Ascending aorta (tissue), 2 donors: Measurements from ENCODE around the gene TRMT10A. TPM values are rescaled to one million over a fixed set of nuclear protein-coding genes. Genes with fewer than 3 reads are reported as not detected.

ENCODE experiments used
- DNase-seq, 2 donors: peaks; one replicate each; pipeline ENCODE4 v3.0.0-alpha.2; 2019; ENCODE audit warnings: low spot score in 2 of 2
- H3K27ac ChIP-seq, 2 donors: fragments of 200-600 bp; sonication (generic); one replicate each; pipeline ENCODE4 v1.5.1; 2016 to 2017; ENCODE audit warnings: mild to moderate bottlenecking in 1 of 2
- H3K27me3 ChIP-seq: fragments of 200-600 bp; sonication (generic); one replicate; pipeline ENCODE4 v1.5.1; 2017
- H3K36me3 ChIP-seq, 2 donors: fragments of 200-600 bp; sonication (generic); one replicate each; pipeline ENCODE4 v1.5.1; 2016
- H3K4me1 ChIP-seq, 2 donors: fragments of 200-600 bp; sonication (generic); one replicate each; pipeline ENCODE4 v1.5.1; 2016 to 2017; ENCODE audit warnings: mild to moderate bottlenecking in 1 of 2
- H3K4me3 ChIP-seq, 2 donors: fragments of 200-600 bp; sonication (generic); one replicate each; pipeline ENCODE4 v1.5.1; 2016 to 2017; ENCODE audit warnings: mild to moderate bottlenecking in 1 of 2
- H3K9me3 ChIP-seq, 2 donors: fragments of 200-600 bp; sonication (generic); one replicate each; pipeline ENCODE4 v1.5.1; 2016
- CTCF ChIP-seq, 3 experiments: fragments of 200-600 bp in 2 of 3; fragments of 450-650 bp in 1 of 3; sonication (generic) in 2 of 3; IDR thresholded peaks; one replicate each; pipeline ENCODE4 v1.5.1; 2016 to 2019; ENCODE audit warnings: antibody characterized with exemption in 3 of 3, mild to moderate bottlenecking in 1 of 3, moderate library complexity in 1 of 3
- intact Hi-C: fragments of 100-400 bp; cut with DNase I; formaldehyde crosslinking; loops from one replicate; pipeline ENCODE4 v1.15.1; 2023
- total RNA-seq: library from RNA; depleted of rRNA; stranded (reverse); fragments of >200 nt; gene quantifications from one replicate; pipeline ENCODE4 v1.1.0, GENCODE V29; 2016

The TRMT10A gene
- total RNA-seq, 1 donor from 2014 or later = not detected

- H3K4me3 ChIP-seq = no peak overlapping the region
- no peaks in the 10 kb centered on the region for H3K27me3 ChIP-seq
- H3K4me1 ChIP-seq = peaks cover 0 to 6% of the 10 kb centered on the region in 2 donors
- intact Hi-C loops = no loop called here
- no peak for DNase-seq
- H3K36me3 ChIP-seq = no peaks in the 10 kb centered on the region
- no peaks in the 10 kb centered on the region for H3K9me3 ChIP-seq
- peak overlapping the region; percentile 22 to 68 for H3K27ac ChIP-seq
- TF ChIP-seq CTCF (IDR thresholded peaks at IDR 0.05) = no peak
Observed at GRCh38 chr4:99587309-99587708, 23.5 kb upstream of the TRMT10A start.

GRCh38 chr4:99586797-99587196 lies 23.0 kb upstream of the TRMT10A start:
- peak overlapping the region; percentile 22 to 68 for H3K27ac ChIP-seq
- peaks cover 0 to 6% of the 10 kb centered on the region in 2 donors for H3K4me1 ChIP-seq
- no peaks in the 10 kb centered on the region for H3K9me3 ChIP-seq
- intact Hi-C loops = no loop called here
- TF ChIP-seq CTCF (IDR thresholded peaks at IDR 0.05) = no peak
- H3K27me3 ChIP-seq = no peaks in the 10 kb centered on the region
- DNase-seq = no peak
- H3K4me3 ChIP-seq = no peak overlapping the region
- no peaks in the 10 kb centered on the region for H3K36me3 ChIP-seq

GRCh38 chr4:99586322-99586721 lies 22.5 kb upstream of the TRMT10A start:
- no peak overlapping the region for H3K4me3 ChIP-seq
- intact Hi-C loops = no loop called here
- no peaks in the 10 kb centered on the region for H3K27me3 ChIP-seq
- no peaks in the 10 kb centered on the region for H3K9me3 ChIP-seq
- H3K4me1 ChIP-seq = peaks cover 0 to 6% of the 10 kb centered on the region in 2 donors
- H3K36me3 ChIP-seq = no peaks in the 10 kb centered on the region
- TF ChIP-seq CTCF (IDR thresholded peaks at IDR 0.05) = no peak
- no peak for DNase-seq
- H3K27ac ChIP-seq = peak overlapping the region in 1 of 2 donors; percentile 68

- no peak overlapping the region for H3K27ac ChIP-seq
- H3K4me1 ChIP-seq = peaks cover 0 to 6% of the 10 kb centered on the region in 2 donors
- no peaks in the 10 kb centered on the region for H3K9me3 ChIP-seq
- intact Hi-C loops = no loop called here
- no peak overlapping the region for H3K4me3 ChIP-seq
- no peak for TF ChIP-seq CTCF (IDR thresholded peaks at IDR 0.05)
- H3K36me3 ChIP-seq = no peaks in the 10 kb centered on the region
- H3K27me3 ChIP-seq = no peaks in the 10 kb centered on the region
- DNase-seq = no peak
Observed at GRCh38 chr4:99585516-99585915, 21.7 kb upstream of the TRMT10A start.

GRCh38 chr4:99578714-99579113 lies 14.9 kb upstream of the TRMT10A start:
- no peak for DNase-seq
- Histone ChIP-seq H3K27ac (no peak overlapping the region), H3K27me3 (no peaks in the 10 kb centered on the region), H3K36me3 (no peaks in the 10 kb centered on the region), H3K4me1 (peaks cover 0 to 1% of the 10 kb centered on the region in 2 donors), H3K9me3 (no peaks in the 10 kb centered on the region), H3K4me3 (no peak overlapping the region)
- intact Hi-C loops = no loop called here
- no peak for TF ChIP-seq CTCF (IDR thresholded peaks at IDR 0.05)
